Measurements from ENCODE around the gene ST7. TPM values are rescaled to one million over a fixed set of nuclear protein-coding genes. Genes with fewer than 3 reads are reported as not detected.

The ST7 gene
- total and polyA plus RNA-seq, 2 of the 8 experiments (the other 6 are each of a cell fraction or from before 2014, with no cell fraction given), result 16.3 to 18.0 TPM

DNA sequence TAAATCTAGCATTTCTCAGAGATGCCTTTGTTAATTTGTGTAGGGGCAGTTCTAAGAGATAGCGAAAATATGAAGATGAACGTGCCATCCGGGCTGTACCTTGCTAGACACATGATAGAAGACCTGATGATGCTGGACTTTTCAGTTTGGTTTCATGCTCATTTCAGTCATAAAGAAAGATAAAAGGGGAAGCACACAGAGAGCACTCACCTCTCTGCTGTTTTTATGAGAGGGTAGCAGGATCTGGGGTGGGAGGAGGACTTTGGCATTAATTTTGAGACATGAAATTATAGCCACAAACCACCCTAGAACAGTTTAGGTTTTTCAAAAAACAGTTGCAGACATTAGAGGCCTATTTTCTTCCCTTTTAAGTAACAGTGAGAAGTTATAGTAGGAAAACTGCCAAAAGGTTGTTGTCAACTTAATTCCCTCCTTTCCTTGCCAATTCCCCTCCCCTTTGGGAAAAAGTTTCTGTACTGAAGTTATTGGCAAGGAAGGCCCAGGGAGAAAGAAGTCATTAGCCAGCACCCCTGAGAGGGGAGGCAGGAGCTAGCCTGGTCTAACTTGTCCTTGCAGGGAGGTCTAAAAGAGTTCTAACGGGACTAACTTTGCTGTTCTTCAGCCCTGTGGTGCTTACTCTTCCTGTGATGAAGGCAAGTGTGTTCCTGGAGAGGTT, 2.6 kb downstream of the ST7 start:
- Histone ChIP-seq H3K23me2 (ENCODE audit: low read depth, low read length) (peaks cover 3% of the 10 kb centered on the region), H3K79me1 (ENCODE audit: low read depth, low read length) (peaks cover 2% of the 10 kb centered on the region; the same call in 1 of the 2 replicates), H3K4me1 (replicated peaks in 1 of 4; ENCODE audit: control insufficient read depth in 3 of 4, insufficient read depth in 4 of 4, low read length in 3 of 4) (peaks cover 0 to 12% (median 6%) of the 10 kb centered on the region in 4 experiments; a peak in 3 of 7 replicates), H2BK12ac (ENCODE audit: low read depth, low read length) (no peak overlapping the region), H2BK120ac (replicated peaks; ENCODE audit: low read depth, low read length) (no peak overlapping the region), H3K14ac (ENCODE audit: insufficient read length) (no peak overlapping the region), H2BK5ac (ENCODE audit: low read depth, low read length) (no peak overlapping the region), H4K20me1 (replicated peaks in 1 of 2; ENCODE audit: control insufficient read depth in 1 of 2, insufficient read depth in 2 of 2, low read length in 2 of 2) (no peaks in the 10 kb centered on the region), H3K79me2 (ENCODE audit: control insufficient read depth in 1 of 2, insufficient read depth in 2 of 2, low read length in 2 of 2) (peaks cover 0 to 46% of the 10 kb centered on the region in 2 experiments; a peak in 2 of 4 replicates), H3K18ac (ENCODE audit: extremely low read depth, low read length) (no peak overlapping the region), H3K4me2 (ENCODE audit: insufficient read depth in 1 of 2, low read depth in 2 of 2, low read length in 2 of 2) (no peak overlapping the region; a peak in 1 of 4 replicates), H3K27ac (ENCODE audit: low read depth, low read length) (no peak overlapping the region), H3K4ac (replicated peaks; ENCODE audit: insufficient read length, low read depth, low read length) (no peak overlapping the region), H3K9me3 (ENCODE audit: insufficient read depth in 2 of 2, low read depth in 1 of 2, low read length in 1 of 2) (no peaks in the 10 kb centered on the region), H4K91ac (replicated peaks; ENCODE audit: insufficient read length, low read length) (no peak overlapping the region), H2BK15ac (ENCODE audit: low read length) (no peak overlapping the region), H2AFZ (ENCODE audit: low read length) (no peak overlapping the region), H2BK20ac (ENCODE audit: low read length) (no peak overlapping the region), H3K27me3 (replicated peaks in 1 of 4; ENCODE audit: control insufficient read depth in 3 of 4, extremely low read depth in 1 of 4, insufficient read depth in 3 of 4, low read length in 3 of 4) (no peaks in the 10 kb centered on the region), H4K5ac (ENCODE audit: insufficient read length, low read depth, low read length) (no peak overlapping the region), H4K8ac (ENCODE audit: extremely low read depth, insufficient read depth, low read length) (no peak overlapping the region), H3K23ac (ENCODE audit: insufficient read length) (no peak overlapping the region), H3K56ac (replicated peaks; ENCODE audit: insufficient read length, low read depth, low read length) (no peak overlapping the region), H3K36me3 (ENCODE audit: control insufficient read depth in 2 of 4, insufficient read depth in 4 of 4, low read length in 3 of 4) (no peaks in the 10 kb centered on the region), H3K9ac (replicated peaks in 1 of 4; ENCODE audit: extremely low read depth in 1 of 4, low read depth in 3 of 4, low read length in 3 of 4) (no peak overlapping the region), H3K4me3 (ENCODE audit: extremely low read depth in 1 of 4, insufficient read depth in 2 of 4, low read depth in 3 of 4, low read length in 4 of 4) (peak overlapping the region in 1 of 4 experiments; percentile 8; a peak in 1 of 8 replicates), H2AK5ac (ENCODE audit: low read depth, low read length) (no peak overlapping the region)
- no peak for TF ChIP-seq RBBP5 (IDR thresholded peaks at IDR 0.05; ENCODE audit: borderline replicate concordance, low read depth, low read length)
- no peak for TF ChIP-seq KDM5A (IDR thresholded peaks at IDR 0.05; ENCODE audit: low read length)
- no peak for TF ChIP-seq HDAC2 (IDR thresholded peaks at IDR 0.05; ENCODE audit: borderline replicate concordance in 1 of 2, low read depth in 2 of 2, low read length in 2 of 2)
- no peak for TF ChIP-seq JUN (IDR thresholded peaks at IDR 0.05; ENCODE audit: low read depth, low read length)
- no peak for TF ChIP-seq RFX5 (IDR thresholded peaks at IDR 0.05; ENCODE audit: borderline replicate concordance, low read depth, low read length)
- FAIRE-seq, result no peak
- 84% methylated on average over 4 of the region's 4 CpGs; no CpG with 5 or more reads in 1 of the 2 experiments for WGBS, 2 experiments (ENCODE audit: extremely low coverage in 1 of 2, insufficient coverage in 1 of 2, insufficient read length in 1 of 2, insufficient replicate concordance in 2 of 2, low coverage in 1 of 2, low lambda C conversion rate in 2 of 2, missing lambda C conversion rate in 1 of 2)
- no peak for DNase-seq (ENCODE audit: low read depth in 1 of 2, low spot score in 2 of 2)
- ChIA-PET POLR2A (ENCODE audit: partially characterized antibody) (interaction anchor here (1.2 to 1.7 kb wide), 3 partner anchors 14 to 55 kb away, joined by 3 to 4 read pairs (median 4); no protein-coding TSS in a partner anchor), CTCF (ENCODE audit: partially characterized antibody) (interaction anchor here (1.0 to 2.0 kb wide), 7 partner anchors 11 to 166 kb away, joined by 3 to 8 read pairs (median 3); no protein-coding TSS in a partner anchor)

All from H1 (cell line).